Measurements from ENCODE around the gene ABCA8.

GRCh38 chr17:68861602-68862001, 93.6 kb downstream of the ABCA8 start:
- TF ChIP-seq CTCF (IDR thresholded peaks at IDR 0.05) (no peak), POLR2A (IDR thresholded peaks at IDR 0.05) (no peak)
